ENCODE measurements around the gene PLEKHG2.

Gene PLEKHG2

DNA sequence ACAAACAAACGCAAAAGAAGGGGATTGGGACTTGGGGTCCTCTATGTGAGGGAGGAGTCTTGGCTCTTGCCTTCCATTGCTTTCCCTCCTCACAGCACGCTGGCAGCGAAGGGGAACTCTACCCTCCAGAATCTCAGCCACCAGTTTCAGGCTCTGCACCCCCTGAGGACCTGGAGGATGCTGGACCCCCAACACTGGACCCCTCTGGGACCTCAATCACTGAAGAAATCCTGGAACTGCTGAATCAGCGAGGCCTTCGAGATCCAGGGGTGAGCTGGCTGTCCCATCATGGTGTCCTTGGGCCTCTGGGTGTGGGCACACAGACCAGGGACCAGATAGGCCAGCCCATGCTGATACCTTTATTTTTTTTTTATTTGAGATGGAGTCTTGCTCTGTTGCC lies 9.6 kb downstream of the PLEKHG2 start:
- no peak overlapping the region for H3K23ac ChIP-seq (ENCODE audit: low read length)
- H4K12ac ChIP-seq (ENCODE audit: low read depth, low read length), result no peak overlapping the region
- no peak overlapping the region for H3K14ac ChIP-seq (ENCODE audit: low read length)
- H3K36me3 ChIP-seq (ENCODE audit: control insufficient read depth in 1 of 2, insufficient read depth in 2 of 2, low read length in 2 of 2), result peaks cover 76 to 77% of the 10 kb centered on the region in 2 experiments
- H2BK120ac ChIP-seq (ENCODE audit: insufficient read depth, low read length, poor library complexity), result no peak overlapping the region
- H3K9me3 ChIP-seq (ENCODE audit: insufficient read depth, low read depth, low read length), result peaks cover 5% of the 10 kb centered on the region
- H3K27me3 ChIP-seq (ENCODE audit: insufficient read depth, low read length), result no peaks in the 10 kb centered on the region
- no CpG with 5 or more reads among the region's 5 CpGs for WGBS (ENCODE audit: extremely low coverage, insufficient coverage, insufficient read length)
- no peak overlapping the region for H2AFZ ChIP-seq (ENCODE audit: insufficient read depth, low read length, poor library complexity)
- H3K79me2 ChIP-seq (ENCODE audit: control insufficient read depth, insufficient read depth, low read length, poor library complexity), result no peaks in the 10 kb centered on the region
- no peak overlapping the region for H4K8ac ChIP-seq (ENCODE audit: low read depth, low read length)
- no peak overlapping the region for H3K27ac ChIP-seq (ENCODE audit: low read depth, low read length)
- H3K9ac ChIP-seq (ENCODE audit: low read length), result no peak overlapping the region
- no peak overlapping the region for H2AK5ac ChIP-seq (ENCODE audit: low read length)
- no peak overlapping the region for H3K4me2 ChIP-seq (ENCODE audit: low read length)
- no peak overlapping the region for H2BK5ac ChIP-seq (ENCODE audit: low read depth, low read length, poor library complexity)
- no peaks in the 10 kb centered on the region for H3K79me1 ChIP-seq (ENCODE audit: low read length)
- H3K4ac ChIP-seq (ENCODE audit: low read depth, low read length), result no peak overlapping the region
- H4K91ac ChIP-seq (ENCODE audit: low read depth, low read length), result no peak overlapping the region
- H3K4me3 ChIP-seq (ENCODE audit: low read depth, low read length), result no peak overlapping the region
- H3K18ac ChIP-seq (ENCODE audit: low read length), result no peak overlapping the region
- DNase-seq, result no peak
- H2BK12ac ChIP-seq (ENCODE audit: low read length), result no peak overlapping the region
- H3K4me1 ChIP-seq (ENCODE audit: control insufficient read depth in 1 of 2, insufficient read depth in 2 of 2, low read length in 2 of 2), result no peaks in the 10 kb centered on the region

DNA sequence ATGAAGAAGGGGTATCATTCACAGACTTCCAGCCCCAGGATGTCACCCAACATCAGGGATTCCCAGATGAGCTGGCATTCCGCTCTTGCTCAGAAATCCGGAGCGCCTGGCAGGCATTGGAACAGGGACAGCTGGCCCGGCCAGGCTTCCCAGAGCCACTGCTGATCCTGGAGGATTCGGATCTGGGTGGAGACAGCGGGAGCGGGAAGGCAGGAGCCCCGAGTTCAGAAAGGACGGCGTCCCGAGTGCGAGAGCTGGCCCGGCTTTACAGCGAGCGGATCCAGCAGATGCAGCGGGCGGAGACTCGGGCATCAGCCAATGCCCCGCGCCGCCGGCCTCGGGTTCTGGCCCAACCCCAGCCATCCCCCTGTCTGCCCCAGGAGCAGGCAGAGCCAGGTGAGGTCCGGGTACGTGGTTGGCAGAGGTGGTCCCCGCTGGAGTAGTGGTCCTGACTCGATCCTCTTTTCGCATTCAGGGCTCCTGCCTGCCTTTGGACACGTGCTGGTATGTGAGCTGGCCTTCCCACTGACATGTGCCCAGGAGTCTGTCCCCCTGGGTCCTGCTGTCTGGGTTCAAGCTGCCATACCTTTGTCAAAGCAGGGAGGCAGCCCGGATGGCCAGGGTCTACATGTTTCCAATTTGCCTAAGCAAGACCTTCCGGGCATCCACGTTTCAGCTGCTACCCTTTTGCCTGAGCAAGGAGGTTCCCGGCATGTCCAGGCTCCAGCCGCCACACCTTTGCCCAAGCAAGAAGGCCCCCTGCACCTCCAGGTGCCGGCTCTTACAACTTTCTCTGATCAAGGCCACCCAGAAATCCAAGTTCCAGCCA lies 11.0 kb downstream of the PLEKHG2 start:
- Histone ChIP-seq H3K23ac (ENCODE audit: low read length) (no peak overlapping the region), H3K27me3 (ENCODE audit: insufficient read depth, low read length) (no peaks in the 10 kb centered on the region), H3K27ac (ENCODE audit: low read depth, low read length) (no peak overlapping the region), H3K9ac (ENCODE audit: low read length) (no peak overlapping the region), H2BK5ac (ENCODE audit: low read depth, low read length, poor library complexity) (no peak overlapping the region), H3K4ac (ENCODE audit: low read depth, low read length) (no peak overlapping the region), H2BK120ac (ENCODE audit: insufficient read depth, low read length, poor library complexity) (no peak overlapping the region), H3K9me3 (ENCODE audit: insufficient read depth, low read depth, low read length) (peaks cover 5% of the 10 kb centered on the region), H3K18ac (ENCODE audit: low read length) (no peak overlapping the region), H2AK5ac (ENCODE audit: low read length) (no peak overlapping the region), H4K8ac (ENCODE audit: low read depth, low read length) (no peak overlapping the region), H3K79me2 (ENCODE audit: control insufficient read depth, insufficient read depth, low read length, poor library complexity) (no peaks in the 10 kb centered on the region), H2BK12ac (ENCODE audit: low read length) (no peak overlapping the region), H3K4me3 (ENCODE audit: low read depth, low read length) (no peak overlapping the region), H2AFZ (ENCODE audit: insufficient read depth, low read length, poor library complexity) (no peak overlapping the region), H4K12ac (ENCODE audit: low read depth, low read length) (no peak overlapping the region), H3K14ac (ENCODE audit: low read length) (no peak overlapping the region), H3K79me1 (ENCODE audit: low read length) (peaks cover 5% of the 10 kb centered on the region), H4K91ac (ENCODE audit: low read depth, low read length) (no peak overlapping the region), H3K36me3 (ENCODE audit: control insufficient read depth in 1 of 2, insufficient read depth in 2 of 2, low read length in 2 of 2) (peaks cover 64% of the 10 kb centered on the region in 2 experiments), H3K4me2 (ENCODE audit: low read length) (no peak overlapping the region), H3K4me1 (ENCODE audit: control insufficient read depth in 1 of 2, insufficient read depth in 2 of 2, low read length in 2 of 2) (peaks cover 6 to 7% of the 10 kb centered on the region in 2 experiments)
- no CpG with 5 or more reads among the region's 35 CpGs for WGBS (ENCODE audit: extremely low coverage, insufficient coverage, insufficient read length)
- DNase-seq, result no peak

DNA sequence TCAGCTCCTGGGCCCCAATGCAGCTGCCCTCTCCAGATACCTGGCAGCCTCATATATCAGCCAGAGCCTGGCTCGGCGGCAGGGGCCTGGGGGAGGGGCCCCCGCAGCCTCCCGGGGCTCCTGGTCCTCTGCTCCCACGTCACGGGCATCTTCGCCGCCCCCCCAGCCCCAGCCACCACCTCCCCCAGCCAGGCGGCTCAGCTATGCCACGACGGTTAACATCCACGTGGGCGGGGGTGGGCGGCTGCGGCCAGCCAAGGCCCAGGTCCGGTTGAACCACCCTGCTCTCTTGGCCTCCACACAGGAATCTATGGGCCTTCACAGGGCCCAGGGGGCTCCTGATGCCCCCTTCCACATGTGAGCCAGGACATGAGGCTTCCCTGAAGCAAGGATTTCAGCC lies 12.5 kb downstream of the PLEKHG2 start:
- Histone ChIP-seq H2BK5ac (ENCODE audit: low read depth, low read length, poor library complexity) (no peak overlapping the region), H2BK12ac (ENCODE audit: low read length) (no peak overlapping the region), H4K12ac (ENCODE audit: low read depth, low read length) (no peak overlapping the region), H3K14ac (ENCODE audit: low read length) (no peak overlapping the region), H3K4me3 (ENCODE audit: low read depth, low read length) (no peak overlapping the region), H3K4me1 (ENCODE audit: control insufficient read depth in 1 of 2, insufficient read depth in 2 of 2, low read length in 2 of 2) (peaks cover 13% of the 10 kb centered on the region in 2 experiments), H2AFZ (ENCODE audit: insufficient read depth, low read length, poor library complexity) (no peak overlapping the region), H3K27me3 (ENCODE audit: insufficient read depth, low read length) (no peaks in the 10 kb centered on the region), H4K8ac (ENCODE audit: low read depth, low read length) (no peak overlapping the region), H3K9me3 (ENCODE audit: insufficient read depth, low read depth, low read length) (peaks cover 5% of the 10 kb centered on the region), H2AK5ac (ENCODE audit: low read length) (no peak overlapping the region), H3K36me3 (ENCODE audit: control insufficient read depth in 1 of 2, insufficient read depth in 2 of 2, low read length in 2 of 2) (peaks cover 51 to 55% of the 10 kb centered on the region in 2 experiments), H3K79me2 (ENCODE audit: control insufficient read depth, insufficient read depth, low read length, poor library complexity) (no peaks in the 10 kb centered on the region), H3K27ac (ENCODE audit: low read depth, low read length) (no peak overlapping the region), H3K79me1 (ENCODE audit: low read length) (peaks cover 10% of the 10 kb centered on the region), H3K4me2 (ENCODE audit: low read length) (no peak overlapping the region), H3K4ac (ENCODE audit: low read depth, low read length) (no peak overlapping the region), H4K91ac (ENCODE audit: low read depth, low read length) (no peak overlapping the region), H2BK120ac (ENCODE audit: insufficient read depth, low read length, poor library complexity) (no peak overlapping the region), H3K18ac (ENCODE audit: low read length) (no peak overlapping the region), H3K23ac (ENCODE audit: low read length) (no peak overlapping the region), H3K9ac (ENCODE audit: low read length) (no peak overlapping the region)
- no peak for DNase-seq
- no CpG with 5 or more reads among the region's 16 CpGs for WGBS (ENCODE audit: extremely low coverage, insufficient coverage, insufficient read length)

DNA sequence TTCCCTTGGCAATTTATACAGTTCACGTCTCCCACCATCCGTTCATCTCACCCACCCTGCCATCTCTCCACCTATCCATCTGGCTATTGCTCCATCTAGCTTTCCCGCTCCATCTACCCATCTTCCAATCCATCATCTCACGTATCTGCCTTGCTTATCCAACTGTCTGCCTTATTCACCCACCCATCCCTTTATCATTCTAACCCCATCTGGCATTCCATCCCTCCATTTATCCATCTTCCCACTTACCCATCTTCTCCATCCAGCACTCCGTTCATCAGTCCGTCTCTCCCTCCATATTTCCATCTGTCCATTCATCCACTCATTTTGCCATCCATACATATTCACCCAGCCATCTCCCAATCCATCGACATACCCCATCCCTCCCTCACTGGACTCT lies 13.3 kb downstream of the PLEKHG2 start:
- Histone ChIP-seq H3K4ac (ENCODE audit: low read depth, low read length) (no peak overlapping the region), H3K79me1 (ENCODE audit: low read length) (peaks cover 10% of the 10 kb centered on the region), H2AK5ac (ENCODE audit: low read length) (no peak overlapping the region), H4K12ac (ENCODE audit: low read depth, low read length) (no peak overlapping the region), H3K9me3 (ENCODE audit: insufficient read depth, low read depth, low read length) (peaks cover 5% of the 10 kb centered on the region), H4K8ac (ENCODE audit: low read depth, low read length) (no peak overlapping the region), H2BK12ac (ENCODE audit: low read length) (no peak overlapping the region), H2BK120ac (ENCODE audit: insufficient read depth, low read length, poor library complexity) (no peak overlapping the region), H3K79me2 (ENCODE audit: control insufficient read depth, insufficient read depth, low read length, poor library complexity) (no peaks in the 10 kb centered on the region), H3K36me3 (ENCODE audit: control insufficient read depth in 1 of 2, insufficient read depth in 2 of 2, low read length in 2 of 2) (peaks cover 43 to 47% of the 10 kb centered on the region in 2 experiments), H3K4me2 (ENCODE audit: low read length) (no peak overlapping the region), H3K27me3 (ENCODE audit: insufficient read depth, low read length) (no peaks in the 10 kb centered on the region), H2BK5ac (ENCODE audit: low read depth, low read length, poor library complexity) (no peak overlapping the region), H3K18ac (ENCODE audit: low read length) (no peak overlapping the region), H4K91ac (ENCODE audit: low read depth, low read length) (no peak overlapping the region), H3K4me1 (ENCODE audit: control insufficient read depth in 1 of 2, insufficient read depth in 2 of 2, low read length in 2 of 2) (peaks cover 13 to 18% of the 10 kb centered on the region in 2 experiments), H3K14ac (ENCODE audit: low read length) (no peak overlapping the region), H3K27ac (ENCODE audit: low read depth, low read length) (no peak overlapping the region), H3K9ac (ENCODE audit: low read length) (no peak overlapping the region), H2AFZ (ENCODE audit: insufficient read depth, low read length, poor library complexity) (no peak overlapping the region), H3K4me3 (ENCODE audit: low read depth, low read length) (no peak overlapping the region), H3K23ac (ENCODE audit: low read length) (no peak overlapping the region)
- DNase-seq, result no peak
- WGBS (ENCODE audit: extremely low coverage, insufficient coverage, insufficient read length), result 100% methylated on average over 4 of the region's 7 CpGs
